CD4-positive, alpha-beta T cell treated with Interleukin-4 for 4 hours (primary cell): ENCODE data around the gene TOX3.

Experiments used
- DNase-seq: peaks from one replicate; pipeline ENCODE4 v3.0.0-alpha.2; 2020

The TOX3 gene

GRCh38 chr16:52563767-52564611 lies 17.0 kb upstream of the TOX3 start:
- no peak for DNase-seq

GRCh38 chr16:52562770-52563169 lies 15.8 kb upstream of the TOX3 start:
- DNase-seq = no peak

GRCh38 chr16:52561910-52562741 lies 15.2 kb upstream of the TOX3 start:
- DNase-seq = no peak

DNA sequence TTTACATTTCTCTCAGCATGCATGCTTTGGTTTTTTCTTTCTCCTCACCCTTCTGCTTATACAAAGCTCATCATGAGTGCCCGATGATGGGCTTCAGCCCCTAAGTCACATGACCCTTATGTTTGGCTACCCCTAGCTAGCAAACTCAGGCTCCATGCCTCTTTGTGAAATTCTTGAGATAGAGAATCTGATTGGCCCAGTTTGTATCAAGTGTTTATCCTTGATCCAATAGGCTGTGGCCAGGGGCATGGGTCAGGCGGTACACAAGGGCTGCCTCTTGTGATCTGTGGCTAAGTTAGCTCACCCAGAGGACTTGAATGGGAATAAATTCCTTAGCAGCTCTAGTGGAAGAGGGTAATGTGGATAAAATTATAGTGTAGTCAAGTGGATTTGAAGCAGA lies 11.5 kb upstream of the TOX3 start:
- DNase-seq = no peak

DNA sequence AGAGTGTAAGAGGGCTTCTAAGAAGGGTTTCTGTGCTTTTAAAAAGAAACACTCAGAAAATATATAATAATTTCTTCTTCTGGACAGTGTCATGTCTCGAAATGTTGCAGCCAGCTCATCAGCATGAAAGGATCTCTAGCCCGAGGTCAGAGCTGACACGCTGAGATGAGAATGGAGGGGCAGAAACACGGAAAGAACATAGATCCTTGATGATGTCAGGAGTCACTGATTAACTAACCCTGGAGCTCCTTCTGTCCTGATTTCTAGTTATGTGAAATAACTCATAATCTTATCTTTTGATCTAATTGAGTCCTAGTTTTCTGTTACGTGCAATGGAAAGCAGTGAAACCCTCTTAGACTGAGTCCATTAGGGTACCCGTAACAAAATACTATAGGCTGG lies 10.3 kb upstream of the TOX3 start:
- no peak for DNase-seq

DNA sequence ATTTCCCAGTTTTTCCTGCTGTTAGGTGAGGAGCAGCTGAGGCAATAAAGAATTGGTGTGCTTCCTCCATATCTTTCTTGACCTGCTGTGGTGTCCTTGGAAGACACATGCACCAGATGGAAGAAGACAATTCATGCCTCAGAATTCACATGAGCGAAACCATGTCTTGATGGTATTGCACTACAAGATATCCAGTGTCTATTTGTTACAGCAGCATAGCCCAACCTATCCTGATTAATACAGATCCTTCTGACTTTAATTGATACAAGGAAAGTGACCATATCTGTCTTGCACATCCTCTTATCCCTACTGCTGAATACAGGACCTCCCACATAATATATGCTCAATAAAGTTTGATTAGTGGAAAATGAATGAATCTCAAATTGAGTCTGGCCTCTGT lies 9.1 kb upstream of the TOX3 start:
- DNase-seq = no peak

DNA sequence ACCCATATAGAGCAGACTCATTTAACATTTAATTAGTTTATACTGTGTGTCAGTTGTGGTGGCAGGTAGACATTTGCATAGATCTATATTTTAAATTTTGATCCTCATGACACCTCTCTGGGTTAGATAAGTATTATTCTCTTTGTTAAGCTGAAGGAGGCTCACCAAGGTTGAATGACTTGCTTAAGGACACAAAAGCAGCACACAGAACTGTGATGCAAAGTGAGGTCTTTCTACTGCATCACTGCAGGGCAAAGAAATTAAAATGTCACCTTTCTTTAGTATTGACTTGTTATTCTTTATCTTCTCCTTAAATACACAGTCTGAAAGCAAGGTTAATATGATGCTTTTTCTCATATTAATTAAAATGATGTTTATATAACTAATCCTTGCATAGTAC lies 8.6 kb upstream of the TOX3 start:
- no peak for DNase-seq

GRCh38 chr16:52554334-52554733 lies 7.4 kb upstream of the TOX3 start:
- no peak for DNase-seq

DNA sequence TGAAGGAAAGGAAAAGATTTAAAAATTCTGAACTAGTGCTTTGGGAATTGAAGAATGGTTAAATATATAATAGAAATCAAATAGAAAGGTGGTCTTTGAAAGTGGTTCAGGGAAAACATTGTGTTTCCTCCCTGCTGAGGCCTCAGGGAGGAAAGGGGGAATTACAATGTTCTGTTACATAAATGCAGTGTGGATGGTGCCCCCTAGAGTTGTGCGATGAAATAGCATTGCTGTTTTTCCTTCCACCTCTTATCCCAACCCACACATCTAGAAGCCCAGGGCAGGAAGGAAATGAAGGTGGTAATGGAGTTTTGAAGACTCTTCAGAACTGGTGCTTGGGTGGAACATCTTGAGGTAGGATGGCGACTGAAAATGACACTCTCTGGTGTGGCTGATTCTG lies 6.4 kb upstream of the TOX3 start:
- no peak for DNase-seq

GRCh38 chr16:52552643-52553042 lies 5.7 kb upstream of the TOX3 start:
- no peak for DNase-seq

- DNase-seq = no peak
These were observed 2.2 kb upstream of the TOX3 start for GRCh38 chr16:52549011-52549692.

- DNase-seq = no peak
These were observed 1.5 kb upstream of the TOX3 start for GRCh38 chr16:52548261-52549010.

- no peak for DNase-seq
These were observed 882 bp upstream of the TOX3 start for GRCh38 chr16:52547834-52548215.

- DNase-seq = no peak
These were observed 496 bp downstream of the TOX3 start for GRCh38 chr16:52546291-52547003.

DNA sequence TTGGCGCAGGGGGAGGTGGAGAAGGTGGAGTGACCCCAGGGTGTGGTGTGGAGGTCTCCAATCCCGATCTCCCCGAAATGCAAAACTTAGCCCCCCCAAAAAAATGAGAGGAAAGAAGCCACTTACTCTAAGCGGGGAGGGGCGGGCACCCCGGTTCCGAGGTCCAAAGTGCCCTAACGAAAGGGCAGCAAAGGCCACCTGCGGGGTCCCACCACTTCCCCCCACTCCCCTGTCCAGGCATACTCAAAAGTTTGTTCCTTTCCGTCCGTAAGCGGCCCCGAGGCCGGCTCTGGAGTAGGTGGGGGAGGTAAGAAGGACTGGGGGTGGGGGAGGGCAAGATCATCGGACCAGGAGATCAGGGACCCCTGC lies 1.1 kb downstream of the TOX3 start:
- DNase-seq = no peak

- no peak for DNase-seq
These were observed 1.6 kb downstream of the TOX3 start for GRCh38 chr16:52545222-52545897.

DNA sequence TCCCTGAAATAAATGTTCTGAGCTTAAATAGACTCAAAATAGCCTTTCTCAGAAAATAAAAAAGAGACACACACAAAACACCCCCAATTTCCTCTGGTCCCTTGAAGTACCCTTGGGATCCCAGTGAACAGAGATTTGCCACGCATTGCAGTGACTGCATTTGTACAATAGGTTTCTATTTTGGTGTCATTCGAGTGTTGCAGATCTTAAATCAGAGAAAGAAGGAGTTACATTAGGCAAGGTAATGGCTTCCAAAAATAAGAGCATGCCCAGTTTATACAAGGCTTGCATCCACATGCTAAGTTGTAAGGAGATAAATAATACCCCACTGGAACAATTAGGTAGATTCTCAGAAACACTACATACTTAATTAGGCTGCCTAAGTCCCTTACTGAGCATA lies 2.2 kb downstream of the TOX3 start:
- DNase-seq = no peak

DNA sequence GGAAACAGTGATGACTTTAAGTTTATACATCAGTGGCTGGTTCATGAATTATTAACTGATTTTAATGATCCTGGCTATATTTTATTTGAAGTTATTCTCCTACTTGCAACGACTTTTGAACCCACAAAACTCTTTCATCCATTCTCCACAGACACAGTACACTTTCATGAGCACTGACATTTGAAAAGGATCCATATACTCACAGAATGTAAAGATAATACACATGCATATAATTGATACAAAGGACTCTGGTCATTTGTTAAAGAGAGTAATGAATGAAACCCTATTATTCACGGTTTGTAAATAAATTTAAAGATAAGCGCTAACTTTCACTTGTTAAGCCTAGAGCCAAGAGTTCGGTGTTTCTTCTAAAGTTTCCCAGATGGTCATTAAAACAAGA lies 3.3 kb downstream of the TOX3 start:
- no peak for DNase-seq

GRCh38 chr16:52540910-52541309 lies 6.0 kb downstream of the TOX3 start:
- no peak for DNase-seq

- DNase-seq = no peak
These were observed 7.8 kb downstream of the TOX3 start for GRCh38 chr16:52539191-52539590.

- DNase-seq = no peak
These were observed 8.4 kb downstream of the TOX3 start for GRCh38 chr16:52538511-52538910.

DNA sequence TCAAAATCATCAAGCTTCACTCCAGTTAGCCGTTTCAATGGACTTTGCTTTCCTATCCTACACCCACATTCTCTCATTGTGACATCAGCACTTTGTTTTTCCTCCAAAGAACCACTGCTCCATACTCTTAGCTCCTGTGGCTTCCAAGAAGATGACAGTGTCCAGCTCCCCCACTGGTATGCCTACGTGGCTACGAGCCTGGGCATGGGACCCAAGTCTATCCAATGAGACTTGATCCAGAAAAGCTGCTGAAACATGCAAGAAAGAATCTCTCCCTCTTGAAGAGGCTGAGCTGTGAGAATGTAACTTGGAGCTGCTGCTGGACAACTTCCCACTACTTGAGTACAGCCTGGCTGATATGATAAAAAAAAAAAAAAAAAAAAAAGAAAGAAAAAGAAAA lies 9.4 kb downstream of the TOX3 start:
- DNase-seq = no peak
